ENCODE data around the gene CST6.
"Not testable (repeated sequence)": the region's sequence is repeated elsewhere in the genome, so short reads cannot be mapped to it uniquely, and the experiment has no call there.

Gene CST6

DNA sequence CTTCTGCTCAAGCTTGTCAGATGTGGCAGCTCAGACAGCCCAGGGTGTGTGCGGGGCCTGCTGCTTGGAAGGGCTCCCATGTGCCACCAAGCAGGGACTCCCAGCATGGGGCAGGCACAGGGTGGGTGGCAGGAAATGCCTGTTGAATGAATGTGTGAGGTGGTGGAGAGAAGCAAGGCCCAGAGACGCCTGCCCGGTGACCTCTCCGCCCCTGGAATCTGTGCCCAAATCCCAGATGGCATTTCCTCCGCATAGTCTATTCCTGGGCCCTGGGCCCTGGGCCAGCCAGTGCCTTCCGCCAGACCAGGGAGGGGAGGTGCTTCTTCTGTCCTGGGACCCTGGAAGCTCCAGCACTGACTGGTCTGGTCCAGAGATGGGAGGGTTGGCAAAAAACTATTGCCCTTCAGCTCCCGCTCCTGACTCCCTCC is 3.7 kb downstream of the CST6 start:
- no peak for DNase-seq (ENCODE audit: low read depth)

DNA sequence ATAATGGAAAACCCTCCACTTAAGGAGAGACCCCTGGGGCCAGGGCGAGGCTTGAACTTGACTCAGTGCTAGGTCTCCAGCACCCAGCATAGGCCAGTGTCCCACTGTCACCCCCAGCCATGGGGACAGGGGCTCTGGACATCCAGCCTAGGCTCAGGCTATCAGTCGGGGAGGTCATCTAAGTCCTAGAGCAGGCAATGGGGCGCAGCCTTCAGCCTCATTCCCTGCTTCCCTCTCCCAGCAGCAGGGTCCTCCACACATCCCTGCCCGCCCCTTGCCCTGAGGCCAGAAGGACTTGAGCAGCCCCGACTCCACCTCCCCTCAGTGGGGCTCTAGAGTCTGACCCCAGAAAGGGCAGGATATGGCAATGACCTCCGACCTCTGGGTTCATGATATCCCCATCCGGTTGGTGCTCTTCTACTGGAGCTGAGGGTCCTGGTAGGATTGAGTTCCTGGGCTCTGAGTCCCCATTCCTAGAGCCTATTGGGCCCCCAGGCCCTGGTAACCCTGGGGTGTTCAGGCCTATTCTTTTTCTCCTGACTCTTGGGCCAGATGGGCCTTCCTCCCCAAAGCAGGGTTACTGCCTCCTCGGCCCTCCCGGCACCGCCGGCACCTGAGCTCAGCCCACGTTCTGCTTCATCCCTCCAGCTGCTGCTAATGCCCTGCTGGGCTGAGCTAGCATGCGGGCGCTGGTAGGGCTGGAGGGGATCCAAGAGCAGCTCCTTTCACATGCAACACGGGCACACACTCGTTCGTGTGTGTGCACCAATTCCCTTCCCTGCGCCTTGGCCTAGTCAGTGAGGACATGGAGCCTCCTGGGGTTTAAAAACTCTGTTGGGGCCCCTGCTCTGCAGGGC is 4.4 kb downstream of the CST6 start:
- no peak for DNase-seq (ENCODE audit: low read depth)

DNA sequence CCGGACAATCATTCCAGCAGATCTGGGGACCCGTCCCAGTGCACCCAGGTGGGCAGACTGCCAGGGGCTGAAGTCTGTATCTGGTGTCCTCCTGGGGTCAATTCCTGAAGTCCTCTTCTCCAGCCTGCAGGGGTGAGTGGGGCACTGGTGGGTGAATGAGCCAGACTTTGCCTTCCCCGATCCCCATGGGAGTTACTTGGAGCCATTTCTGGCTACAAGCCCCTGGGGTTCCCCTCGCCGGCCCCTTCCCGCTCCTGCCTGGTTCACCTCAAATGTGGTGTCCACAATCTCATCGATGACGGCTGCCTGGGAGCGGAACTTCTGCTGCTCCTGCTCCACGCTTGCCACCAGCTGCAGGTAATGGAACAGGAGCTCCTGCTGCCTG is 5.0 kb downstream of the CST6 start:
- DNase-seq (ENCODE audit: low read depth): no peak

DNA sequence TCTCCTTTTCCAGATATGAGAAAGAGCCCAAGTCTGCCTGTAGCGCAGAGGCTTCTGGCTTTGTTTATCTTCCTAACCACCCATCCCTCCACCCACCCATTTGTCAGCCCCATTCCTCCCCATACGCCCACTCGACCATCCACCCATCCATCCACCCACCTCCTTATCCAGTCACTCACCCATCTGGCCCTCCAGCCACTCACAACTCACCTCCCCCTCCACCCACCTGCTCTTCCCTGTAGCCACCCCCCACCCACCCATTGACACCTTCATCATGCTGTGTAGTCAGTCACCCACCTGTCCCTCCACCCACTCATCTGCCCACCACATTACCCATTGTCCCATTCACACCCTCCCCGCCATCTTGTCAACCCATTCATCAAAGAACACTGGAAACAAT is 5.5 kb downstream of the CST6 start:
- no peak for DNase-seq (ENCODE audit: low read depth)

DNA sequence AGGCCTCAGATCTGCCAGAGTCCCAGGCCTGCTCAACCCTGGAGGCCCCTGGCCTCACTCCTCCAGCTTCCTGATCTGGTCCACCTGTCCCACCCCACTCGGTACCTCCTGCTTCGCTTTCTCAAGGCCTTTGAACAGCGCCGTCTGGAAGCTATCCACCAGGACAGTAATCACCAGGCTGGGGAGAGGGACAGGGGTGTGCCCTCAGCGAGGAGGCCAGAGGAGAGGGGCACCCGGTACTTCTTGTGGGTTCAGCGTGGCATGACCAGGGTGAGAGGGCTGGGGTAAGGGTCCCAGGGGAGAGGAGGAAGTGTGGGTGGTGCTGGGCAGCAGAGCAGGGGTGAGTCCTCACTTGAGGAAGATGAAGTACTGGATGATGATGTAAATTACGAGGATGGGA is 8.4 kb downstream of the CST6 start:
- no peak for DNase-seq (ENCODE audit: low read depth)

DNA sequence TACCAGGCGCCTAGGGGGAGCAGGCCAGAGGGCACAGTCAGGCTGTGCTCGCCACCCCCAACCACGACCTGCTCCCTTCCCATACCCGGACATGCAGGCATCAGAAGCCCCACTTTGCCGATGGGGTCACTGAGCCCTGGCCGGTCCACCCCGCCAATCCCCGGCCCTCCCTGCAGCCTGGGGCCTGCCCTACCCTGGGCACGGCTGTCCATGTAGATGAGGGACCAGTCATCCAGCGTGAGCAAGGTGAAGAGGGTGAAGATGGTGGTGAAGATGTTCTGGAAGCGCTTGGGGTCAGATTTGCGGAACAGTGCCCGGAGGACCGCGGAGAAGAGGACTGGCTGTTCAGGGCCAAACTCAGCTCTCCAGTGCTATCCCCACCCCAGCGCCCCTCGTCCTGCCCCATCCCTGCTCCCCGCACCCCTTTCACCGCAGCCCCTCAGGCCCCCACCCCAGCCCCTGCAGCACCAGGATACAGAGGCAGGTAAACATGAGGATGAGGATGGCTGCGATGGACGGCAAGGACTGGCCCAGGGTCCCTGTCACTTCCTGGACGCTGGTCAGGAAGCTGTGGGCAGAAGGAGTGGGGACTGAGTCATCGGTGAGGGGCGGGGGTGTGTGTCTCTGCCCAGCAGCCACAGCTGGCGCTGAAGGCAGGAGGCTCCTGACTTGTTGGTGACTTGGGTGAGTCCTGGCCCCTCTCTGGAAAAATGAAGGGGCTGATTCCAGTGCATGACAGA is 9.0 kb downstream of the CST6 start:
- DNase-seq (ENCODE audit: low read depth): no peak

DNA sequence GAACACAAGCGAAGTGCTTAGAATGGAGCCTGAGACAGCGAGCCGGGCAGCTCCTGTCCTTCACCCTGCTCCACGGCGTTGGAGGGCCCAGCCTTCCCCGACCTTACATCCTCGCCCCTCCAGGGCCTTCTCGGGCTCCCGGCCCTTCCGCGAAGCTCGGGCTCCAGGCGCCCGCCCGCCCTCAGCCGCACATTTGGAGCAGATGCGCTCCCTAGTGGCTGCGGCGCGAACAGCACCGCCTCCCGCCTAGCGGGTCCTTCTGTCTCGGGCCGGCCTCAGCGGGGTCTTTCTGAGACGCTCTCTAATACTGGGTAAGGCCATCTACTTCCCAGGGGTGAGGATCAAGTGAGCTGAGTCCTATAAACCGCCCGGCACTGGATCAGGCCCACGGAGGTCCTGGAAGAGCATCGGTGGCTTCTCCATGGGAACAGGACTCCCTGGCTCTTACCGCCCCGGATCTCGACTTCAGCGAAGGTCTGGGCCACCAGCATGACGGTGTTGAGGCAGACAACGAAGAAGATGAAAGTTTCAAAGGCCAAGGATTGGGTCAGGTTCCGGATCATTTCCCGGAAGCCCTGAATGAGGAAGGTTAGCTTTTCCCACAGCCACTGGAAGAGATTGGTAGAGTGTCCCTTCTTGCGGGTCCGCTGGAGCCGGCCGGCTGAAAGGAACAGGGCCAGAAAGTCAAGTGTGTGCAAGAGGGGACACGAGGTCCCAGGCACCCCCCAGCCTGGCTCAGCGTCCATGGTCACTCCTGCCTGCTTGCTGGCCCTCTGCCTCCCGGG is 10.8 kb downstream of the CST6 start:
- DNase-seq (ENCODE audit: low read depth): peak; percentile 77

DNA sequence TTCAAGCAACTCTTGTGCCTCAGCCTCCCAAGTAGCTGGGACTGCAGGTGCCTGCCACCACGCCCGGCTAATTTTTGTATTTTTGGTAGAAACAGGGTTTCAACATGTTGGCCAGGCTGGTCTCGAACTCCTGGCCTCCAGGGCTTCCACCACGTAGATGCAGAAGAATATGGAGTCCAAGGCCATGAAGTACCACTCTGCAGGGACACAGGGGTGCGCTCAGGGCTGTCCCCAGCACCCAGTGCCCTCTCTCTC is 11.3 kb downstream of the CST6 start:
- DNase-seq (ENCODE audit: low read depth): not testable (repeated sequence)

DNA sequence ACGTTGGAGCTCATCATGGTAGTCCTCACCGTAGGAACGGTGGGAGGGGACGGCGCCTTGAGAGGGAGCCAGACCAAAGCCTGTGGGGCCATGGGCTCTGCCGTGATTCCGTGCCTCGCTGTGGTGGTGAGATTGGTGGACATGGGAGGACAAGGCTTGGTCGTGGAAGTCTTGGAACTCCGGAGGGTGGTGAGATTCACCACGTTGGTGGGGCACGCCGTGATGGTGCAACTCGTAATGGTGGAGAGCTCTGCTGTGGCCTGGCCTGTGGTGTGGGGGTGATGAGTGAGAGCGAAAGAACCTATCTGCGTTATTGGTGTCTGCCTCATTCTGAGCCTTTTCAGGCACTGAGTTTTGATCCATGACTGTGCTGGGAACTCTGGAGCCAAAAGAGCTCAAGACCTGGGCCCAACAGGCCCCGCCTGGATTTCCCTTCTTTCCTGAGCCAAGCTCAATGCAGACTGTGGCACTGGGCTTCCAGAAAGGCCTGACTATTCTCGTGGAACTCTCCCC is 14.3 kb downstream of the CST6 start, which contains the start of gene CATSPER1:
CATSPER1 (minus strand) TSS at position 463 of the 513 bp plus-strand sequence; CDS start at position 363, 100 bp downstream.
- DNase-seq (ENCODE audit: low read depth): no peak

DNA sequence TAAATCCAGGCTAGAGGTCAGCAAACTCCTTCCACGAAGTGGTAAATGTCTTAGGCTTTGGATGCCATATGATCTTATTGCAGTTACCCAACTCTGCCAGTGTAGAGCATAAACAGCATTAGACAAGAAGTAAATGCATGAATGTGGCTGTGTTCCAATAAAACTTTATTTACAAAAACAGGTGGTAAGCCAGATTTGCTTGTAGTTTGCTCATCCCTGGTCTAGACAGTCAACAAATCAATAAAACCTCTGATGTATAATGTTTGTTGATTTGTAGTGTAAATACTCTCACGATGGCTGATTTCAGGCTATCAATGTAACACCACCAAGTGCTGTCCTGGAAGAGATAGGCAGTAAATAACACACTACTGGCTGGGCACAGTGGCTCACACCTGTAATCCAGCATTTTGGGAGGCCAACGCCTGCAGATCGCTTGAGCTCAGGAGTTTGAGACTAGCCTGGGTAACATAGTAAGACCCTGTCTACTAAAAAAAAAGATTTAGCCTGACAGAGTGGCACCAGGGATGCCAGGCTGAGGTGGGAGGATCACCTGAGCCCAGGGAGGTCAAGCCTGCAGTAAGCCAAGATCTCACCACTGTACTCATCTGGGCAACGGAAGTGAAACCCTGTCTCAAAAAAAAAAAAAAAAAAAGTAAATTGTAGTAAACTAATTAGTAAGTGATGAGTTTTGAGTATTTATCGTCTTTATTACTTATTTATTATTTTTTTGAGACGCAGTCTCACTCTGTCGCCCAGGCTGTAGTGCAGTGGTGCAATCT is 21.3 kb downstream of the CST6 start:
- no peak for DNase-seq (ENCODE audit: low read depth)

DNA sequence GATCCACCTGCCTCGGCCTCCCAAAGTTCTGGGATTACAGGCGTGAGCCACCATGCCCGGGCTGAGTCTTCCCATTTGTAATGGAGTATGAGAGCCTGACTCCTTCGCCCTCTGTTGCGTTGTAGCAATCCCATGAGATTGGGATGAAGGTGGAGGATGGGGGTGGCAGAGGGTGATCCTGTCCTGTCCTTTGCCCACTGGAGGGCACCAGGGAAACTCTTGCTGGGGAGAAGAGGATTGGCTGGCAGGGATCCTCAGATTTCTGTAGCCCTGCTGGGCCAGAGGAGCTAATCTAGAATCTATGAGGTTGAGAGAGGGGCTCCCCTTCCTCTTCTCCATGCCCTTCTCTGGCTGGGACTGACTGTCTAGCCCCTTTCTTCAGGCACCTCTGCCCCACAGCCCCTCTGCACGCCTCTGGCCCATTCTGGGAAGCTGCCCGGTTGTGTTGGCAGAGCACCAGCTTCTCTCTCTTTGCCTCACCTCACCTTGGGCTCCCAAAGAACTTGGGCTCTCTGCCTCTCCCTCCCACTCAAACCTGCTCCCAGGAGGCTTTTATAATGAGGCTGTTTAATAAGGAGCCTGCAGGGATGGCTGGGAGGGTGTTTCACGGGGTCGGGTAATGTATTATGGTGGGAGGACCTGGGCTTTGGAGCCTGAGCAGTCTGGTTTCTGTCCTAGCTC is 24.0 kb downstream of the CST6 start:
- no peak for DNase-seq (ENCODE audit: low read depth)

DNA sequence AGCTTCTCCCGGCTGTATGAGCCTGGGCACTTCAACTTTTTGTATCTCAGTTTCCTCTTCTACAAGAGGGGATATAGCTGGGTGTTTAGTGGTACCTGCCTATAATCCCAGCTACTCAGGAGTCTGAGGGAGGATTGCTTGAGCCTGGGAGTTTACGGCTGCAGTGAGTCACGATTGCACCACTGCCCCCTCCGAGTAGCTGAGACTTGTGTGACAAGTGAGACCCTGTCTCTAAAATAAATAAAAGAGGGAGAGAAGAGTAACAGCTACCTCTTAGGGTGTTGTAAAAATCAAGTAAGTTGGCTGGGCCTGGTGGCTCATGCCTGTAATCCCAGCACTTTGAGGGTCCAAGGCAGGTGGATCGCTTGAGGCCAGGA is 24.5 kb downstream of the CST6 start:
- DNase-seq (ENCODE audit: low read depth): no peak

DNA sequence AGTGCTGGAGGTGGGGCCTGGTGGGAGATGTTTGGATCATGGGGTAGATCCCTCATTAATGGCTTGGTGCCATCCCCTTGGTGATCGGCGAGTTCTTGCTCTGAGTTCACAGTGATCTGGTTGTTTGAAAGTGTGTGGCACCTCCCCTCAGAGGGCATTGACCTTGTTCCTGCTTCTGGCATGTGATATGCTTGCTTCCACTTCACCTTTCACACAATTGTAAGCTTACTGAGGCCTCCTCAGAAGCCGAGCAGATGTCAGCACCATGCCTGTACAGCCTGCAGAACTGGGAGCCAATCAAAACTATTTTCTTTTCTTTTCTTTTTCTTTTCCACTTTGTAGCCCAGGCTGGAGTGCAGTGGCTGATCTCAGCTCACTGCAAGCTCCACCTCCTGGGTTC is 25.5 kb downstream of the CST6 start:
- no peak for DNase-seq (ENCODE audit: low read depth)

DNA sequence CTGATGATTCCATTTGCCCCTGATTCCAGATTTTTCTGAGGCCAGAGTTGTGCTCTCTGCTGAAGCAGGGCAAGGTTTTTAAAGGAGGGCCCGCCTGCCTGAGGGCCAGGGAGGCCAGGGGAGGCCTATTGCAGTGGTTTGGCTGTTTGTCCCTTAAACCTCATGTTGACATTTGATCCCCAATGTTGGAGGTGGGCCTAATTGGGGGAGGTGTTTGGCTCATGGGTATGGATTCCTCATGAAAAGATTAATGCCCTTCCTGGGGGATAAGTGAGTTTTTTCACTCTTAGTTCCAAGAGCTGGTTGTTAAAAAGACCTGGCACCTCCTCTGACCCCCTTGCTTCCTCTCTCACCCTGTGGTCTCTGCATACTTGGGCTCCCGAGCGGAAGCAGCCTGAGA is 28.0 kb downstream of the CST6 start:
- no peak for DNase-seq (ENCODE audit: low read depth)

DNA sequence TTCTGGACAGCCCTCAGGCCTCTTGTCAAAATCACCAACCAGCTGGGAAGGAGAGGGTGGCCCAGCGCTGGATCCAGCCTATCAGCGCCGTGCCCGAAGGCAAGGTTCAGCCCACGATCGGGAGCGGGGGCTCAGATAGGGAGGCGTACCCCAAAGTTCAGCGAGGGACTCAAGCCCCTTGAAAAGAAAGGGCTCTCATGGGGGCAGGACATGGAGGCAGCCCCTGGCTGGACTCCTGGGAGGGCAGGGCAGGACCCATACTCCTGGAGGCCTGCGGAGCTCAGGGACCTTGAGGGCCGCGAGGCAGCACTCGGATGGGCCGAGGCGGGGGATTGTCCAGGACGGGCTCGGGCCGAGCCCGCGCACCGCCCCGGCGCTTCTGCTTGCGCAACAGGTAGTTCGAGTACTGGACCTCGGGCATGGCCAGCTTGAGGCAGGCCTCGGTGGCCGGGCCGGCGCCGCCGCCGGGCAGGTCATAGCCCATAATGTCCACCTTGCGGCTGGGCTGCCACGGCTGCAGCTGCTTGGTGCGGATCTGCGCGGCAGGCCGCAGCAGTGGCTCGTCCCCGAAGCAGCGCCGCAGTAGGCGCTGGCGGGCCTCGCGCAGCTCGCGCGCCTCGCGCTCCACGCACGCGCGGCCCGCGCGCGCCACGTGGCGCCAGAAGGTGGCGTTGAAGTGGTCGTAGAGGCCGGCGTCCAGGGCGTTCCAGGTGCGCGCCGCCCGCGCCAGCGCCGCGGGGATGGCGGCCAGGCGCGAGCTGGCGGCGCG is 30.6 kb downstream of the CST6 start:
- no peak for DNase-seq (ENCODE audit: low read depth)

DNA sequence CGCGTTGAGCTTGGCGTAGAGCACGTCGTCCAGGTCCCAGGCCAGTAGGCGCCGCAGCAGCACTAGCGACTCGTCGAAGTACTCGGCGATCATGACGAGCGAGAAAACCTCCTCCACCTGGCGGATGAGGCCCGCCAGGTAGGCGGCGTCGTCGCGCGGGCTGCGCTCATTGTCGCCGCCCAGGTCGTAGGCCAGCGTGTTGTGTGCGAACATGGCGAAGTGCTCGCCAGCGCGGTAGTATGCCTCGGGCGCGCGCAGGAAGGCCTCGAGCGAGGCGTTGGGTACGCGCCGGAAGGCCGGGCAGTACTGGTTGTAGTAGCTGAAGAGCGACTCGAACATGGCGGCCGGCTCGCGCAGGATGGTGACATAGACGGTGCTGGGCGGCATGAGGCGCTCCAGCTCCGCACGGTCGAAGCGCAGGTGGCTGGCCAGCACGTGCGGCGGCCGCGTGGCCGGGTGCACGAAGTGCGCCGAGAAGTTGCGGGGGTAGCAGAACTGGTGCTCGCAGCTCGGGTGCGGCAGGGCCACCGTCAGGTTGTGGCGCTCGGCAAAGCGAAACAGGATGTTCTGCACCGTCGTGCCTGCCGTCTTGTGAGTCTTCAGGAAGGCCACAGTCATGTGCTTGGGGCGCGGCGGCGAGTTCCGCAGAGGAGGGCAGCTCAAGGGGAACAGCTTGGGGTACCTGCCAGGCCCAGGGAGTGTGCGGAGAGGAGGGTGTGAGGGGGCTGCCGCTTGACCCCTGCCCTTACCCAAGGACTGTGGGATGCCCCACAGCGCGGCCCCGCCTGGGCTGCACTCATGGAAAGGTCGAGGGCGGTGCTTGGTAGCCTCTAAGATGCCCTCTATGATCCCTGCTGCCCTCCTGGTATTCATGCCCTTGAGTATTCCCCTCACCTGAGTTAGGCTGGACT is 31.4 kb downstream of the CST6 start:
- DNase-seq (ENCODE audit: low read depth): no peak

DNA sequence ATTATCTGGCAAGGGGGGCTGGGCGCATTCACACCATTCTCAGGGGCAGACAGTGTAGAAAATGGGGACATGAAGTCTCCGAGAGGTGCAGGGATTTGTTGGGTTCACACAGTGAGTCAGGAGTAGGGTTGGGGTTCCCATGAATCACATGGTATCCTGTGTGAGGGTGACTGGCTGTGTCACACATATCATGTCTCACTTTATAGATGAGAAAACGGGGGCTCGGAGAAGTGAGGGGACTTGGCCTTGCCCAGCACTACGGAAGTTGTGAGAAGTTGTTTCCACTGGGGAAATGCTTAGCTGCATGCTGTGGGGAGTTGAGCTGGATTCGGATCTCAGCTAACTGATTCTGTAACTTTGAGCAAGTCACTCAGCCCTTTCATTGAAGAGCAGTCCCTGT is 32.9 kb downstream of the CST6 start:
- DNase-seq (ENCODE audit: low read depth): no peak

DNA sequence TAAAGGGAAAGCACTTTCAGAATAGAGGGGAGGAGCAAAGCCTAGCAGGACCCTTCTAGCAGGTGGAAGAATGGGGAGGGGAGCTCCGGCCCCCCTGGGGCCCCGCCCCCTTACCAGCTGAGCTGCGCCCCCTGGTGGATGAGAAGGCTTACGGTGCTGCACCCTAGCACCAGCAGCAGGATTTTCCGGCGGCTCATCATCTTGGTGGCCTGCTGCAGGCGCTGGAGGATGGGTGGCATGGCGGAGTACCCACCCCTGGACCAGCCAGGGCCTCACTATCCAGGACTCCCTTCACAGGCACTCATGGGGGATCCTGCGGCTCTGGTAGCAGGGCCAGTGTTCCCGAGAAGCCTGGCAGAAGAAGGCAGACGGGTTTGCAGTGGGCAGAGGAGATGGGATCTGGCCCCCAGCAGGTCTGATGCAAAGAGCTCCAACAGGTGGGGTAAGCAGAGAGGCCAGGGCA is 33.4 kb downstream of the CST6 start:
- DNase-seq (ENCODE audit: low read depth): peak; percentile 86

DNA sequence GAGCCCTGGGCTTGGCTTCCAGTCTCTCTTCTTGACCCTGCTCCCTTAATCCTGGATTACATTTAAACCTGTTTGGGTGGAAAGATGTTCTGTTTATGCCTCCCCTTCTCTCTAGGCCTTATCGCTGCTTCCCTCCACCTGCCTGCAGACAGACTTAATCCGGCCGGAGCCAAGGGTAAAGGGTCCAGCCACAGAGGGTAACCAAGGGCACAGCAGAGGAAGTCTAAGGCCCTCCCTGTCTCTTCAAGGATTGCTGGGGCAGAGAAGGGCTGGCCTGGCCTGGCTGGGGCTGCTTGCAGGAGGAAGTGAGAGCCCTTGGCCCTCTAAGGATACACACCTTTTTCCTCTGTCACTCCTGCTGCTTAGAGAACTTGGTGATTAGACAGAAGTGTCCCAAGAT is 35.1 kb downstream of the CST6 start:
- no peak for DNase-seq (ENCODE audit: low read depth)
